Measurements from ENCODE around the gene TSFM. TPM values are rescaled to one million over a fixed set of nuclear protein-coding genes. Genes with fewer than 3 reads are reported as not detected.

TSFM gene
- total and polyA plus RNA-seq, 2 of the 4 experiments (the other 2 are of a cell fraction): 11.5 to 14.0 TPM

DNA sequence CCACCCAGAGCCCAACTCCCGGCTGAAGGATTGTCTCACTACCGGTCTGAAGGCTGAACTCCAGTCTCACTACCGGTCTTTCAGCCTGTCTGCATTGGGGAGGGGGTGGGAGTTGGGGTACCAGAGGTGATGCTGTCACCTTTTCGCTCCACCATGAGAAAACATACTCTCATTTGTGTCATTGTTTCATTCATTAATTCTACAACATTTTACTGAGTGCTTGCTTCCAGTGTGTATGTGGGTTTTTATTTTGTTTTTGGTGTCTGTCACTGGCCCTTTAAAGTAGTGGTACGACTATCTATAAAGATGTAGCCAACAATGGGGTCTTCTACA lies 30.0 kb upstream of the TSFM start (continued):
- no peak for TF ChIP-seq MAZ (IDR thresholded peaks at IDR 0.05; ENCODE audit: borderline replicate concordance, low read depth, low read length)

DNA sequence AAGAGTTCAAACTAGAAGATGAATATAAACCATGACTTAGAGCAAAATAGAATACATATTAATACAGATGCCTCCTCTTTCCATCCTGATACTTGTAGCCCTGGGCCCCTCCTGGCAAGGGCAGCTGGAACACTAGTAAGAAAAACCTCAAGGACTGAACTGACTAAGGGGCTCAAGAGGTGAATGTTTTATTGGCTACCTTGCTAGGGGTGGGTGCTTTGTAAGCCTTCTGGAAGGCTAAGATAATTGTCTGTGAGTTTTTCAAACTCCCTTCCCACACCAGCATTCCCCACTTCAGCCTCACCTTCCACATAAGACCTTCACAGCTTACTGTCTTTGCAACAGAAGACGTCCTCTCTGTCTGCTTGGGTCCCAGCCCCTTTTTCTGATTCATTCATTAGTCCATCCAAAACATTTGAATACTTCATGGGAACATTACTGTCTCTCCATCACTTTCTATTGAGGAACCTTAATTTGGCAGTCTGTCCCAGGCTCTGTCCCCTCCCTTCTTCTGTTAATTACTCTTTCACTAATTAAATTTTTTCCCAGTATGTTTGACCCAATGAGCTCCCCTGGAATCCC lies 28.7 kb upstream of the TSFM start:
- Histone ChIP-seq H4K91ac (ENCODE audit: insufficient read depth, low read depth, low read length) (no peak overlapping the region), H4K8ac (ENCODE audit: low read depth in 2 of 2, low read length in 2 of 2) (no peak overlapping the region), H3K9ac (ENCODE audit: low read depth, low read length) (no peak overlapping the region), H3K4me2 (ENCODE audit: low read depth, low read length) (no peak overlapping the region), H3K23ac (ENCODE audit: low read depth, low read length) (no peak overlapping the region; the same call in 1 of the 2 replicates), H3K36me3 (ENCODE audit: control insufficient read depth, insufficient read depth, low read length) (peaks cover 22% of the 10 kb centered on the region), H2AK5ac (ENCODE audit: low read depth, low read length) (no peak overlapping the region), H3K56ac (ENCODE audit: extremely low read depth, insufficient read depth, low read length) (no peak overlapping the region), H2AK9ac (replicated peaks; ENCODE audit: low read depth, low read length, poor library complexity) (no peak overlapping the region), H4K20me1 (ENCODE audit: insufficient read depth, low read length) (peaks cover 7% of the 10 kb centered on the region; the same call in 1 of the 2 replicates), H2BK120ac (ENCODE audit: low read depth, low read length) (no peak overlapping the region), H2BK5ac (ENCODE audit: low read depth, low read length, poor library complexity, severe bottlenecking) (no peak overlapping the region), H3K9me3 (ENCODE audit: control insufficient read depth, insufficient read depth, low read length) (no peaks in the 10 kb centered on the region), H2BK15ac (ENCODE audit: low read depth, low read length) (no peak overlapping the region), H3K27ac (ENCODE audit: insufficient read depth, low read length) (no peak overlapping the region), H2BK20ac (ENCODE audit: low read depth, low read length) (no peak overlapping the region), H2AFZ (replicated peaks; ENCODE audit: low read length, poor library complexity) (no peak overlapping the region), H3K4me1 (ENCODE audit: control insufficient read depth, insufficient read depth, low read length) (peaks cover 7% of the 10 kb centered on the region), H3K27me3 (ENCODE audit: control insufficient read depth, insufficient read depth, low read length) (peaks cover 10% of the 10 kb centered on the region), H4K5ac (ENCODE audit: low read depth, low read length) (no peak overlapping the region), H3K4me3 (ENCODE audit: insufficient read depth, low read depth, low read length) (no peak overlapping the region), H3K9me1 (ENCODE audit: insufficient read depth, low read length) (peaks cover 15% of the 10 kb centered on the region), H3K79me1 (ENCODE audit: low read depth in 1 of 2, low read length in 2 of 2) (peaks cover 16 to 36% of the 10 kb centered on the region in 2 experiments; a peak in 3 of 4 replicates), H3K18ac (ENCODE audit: low read depth, low read length) (no peak overlapping the region), H3K14ac (replicated peaks; ENCODE audit: low read depth, low read length) (no peak overlapping the region), H3K4ac (ENCODE audit: low read depth, low read length) (no peak overlapping the region)
- intact Hi-C loops (cut with micrococcal nuclease): no loop called here
- no peak for TF ChIP-seq MAZ (IDR thresholded peaks at IDR 0.05; ENCODE audit: borderline replicate concordance, low read depth, low read length)
- TF ChIP-seq RCOR1 (IDR thresholded peaks at IDR 0.05; ENCODE audit: insufficient replicate concordance, low read length): no peak
- no peak for TF ChIP-seq NFE2L2 (IDR thresholded peaks at IDR 0.05; ENCODE audit: low read depth, low read length)
- no peak for TF ChIP-seq MXI1 (IDR thresholded peaks at IDR 0.05; ENCODE audit: borderline replicate concordance, low read depth, low read length)
- TF ChIP-seq RAD21 (IDR thresholded peaks at IDR 0.05; ENCODE audit: low read length): no peak
- no peak for TF ChIP-seq MAFK (IDR thresholded peaks at IDR 0.05; ENCODE audit: low read depth, low read length)
- no peak for TF ChIP-seq CHD1 (IDR thresholded peaks at IDR 0.05; ENCODE audit: low read depth, low read length)
- TF ChIP-seq POLR2A (IDR thresholded peaks at IDR 0.05; ENCODE audit: low read depth, low read length): no peak
- TF ChIP-seq, protein P1, sequence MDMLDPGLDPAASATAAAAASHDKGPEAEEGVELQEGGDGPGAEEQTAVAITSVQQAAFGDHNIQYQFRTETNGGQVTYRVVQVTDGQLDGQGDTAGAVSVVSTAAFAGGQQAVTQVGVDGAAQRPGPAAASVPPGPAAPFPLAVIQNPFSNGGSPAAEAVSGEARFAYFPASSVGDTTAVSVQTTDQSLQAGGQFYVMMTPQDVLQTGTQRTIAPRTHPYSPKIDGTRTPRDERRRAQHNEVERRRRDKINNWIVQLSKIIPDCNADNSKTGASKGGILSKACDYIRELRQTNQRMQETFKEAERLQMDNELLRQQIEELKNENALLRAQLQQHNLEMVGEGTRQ (IDR thresholded peaks at IDR 0.05; ENCODE audit: low read depth, low read length): no peak
- TF ChIP-seq FOS (IDR thresholded peaks at IDR 0.05; ENCODE audit: low read depth, low read length): no peak
- ChIA-PET POLR2A (ENCODE audit: unreplicated experiment) (no interaction called here), CTCF (no interaction called here)
- DNase-seq: no peak
- 23% methylated on average over 1 of the region's 1 CpG; no CpG with 5 or more reads in 1 of the 2 experiments for WGBS, 2 experiments (ENCODE audit: extremely low coverage in 2 of 2, insufficient read length in 1 of 2)
- ATAC-seq (ENCODE audit: low read depth): no peak
- BruUV-seq (replicated peaks): no TSS peak
- dilution Hi-C loops (cut with HindIII; ENCODE audit: low sequenced_read_pairs, unreplicated experiment): no loop called here
- in situ Hi-C loops (cut with MboI; ENCODE audit: low sequenced_read_pairs): no loop called here
